SH-SY5Y (cell line): ENCODE measurements around the gene SOAT1.

Experiments used
- GATA2 ChIP-seq: IDR thresholded peaks from 2 replicates; pipeline ENCODE4 v1.6.1; 2011; ENCODE audit warnings: mild to moderate bottlenecking, low read depth, low read length
- GATA3 ChIP-seq: IDR thresholded peaks from 2 replicates; pipeline ENCODE4 v1.6.1; 2011; ENCODE audit warnings: low read depth, mild to moderate bottlenecking, low read length, moderate library complexity

DNA sequence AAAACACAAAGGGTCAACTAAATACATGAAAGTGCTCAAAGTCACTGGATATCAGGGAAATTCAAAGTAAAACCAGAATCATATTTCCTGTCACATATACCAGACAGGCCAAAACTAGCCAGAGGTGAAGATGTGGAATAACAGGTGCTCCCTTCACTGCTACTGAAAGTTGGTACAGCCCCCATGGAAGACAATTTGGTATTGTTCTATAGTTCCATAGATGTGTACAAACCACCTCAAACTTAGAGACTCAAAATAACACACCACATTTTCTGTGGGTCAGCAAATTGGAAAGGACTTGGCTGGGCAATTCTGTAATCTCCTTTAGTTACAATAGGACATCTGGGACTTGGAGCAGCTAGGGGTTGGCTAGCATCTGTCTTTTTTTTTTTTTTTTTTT is 24.5 kb upstream of the SOAT1 start:
- TF ChIP-seq GATA2 (no peak), GATA3 (no peak)
